Upper lobe of left lung (tissue), 6 donors: ENCODE measurements around the gene GRID1. TPM values are rescaled to one million over a fixed set of nuclear protein-coding genes. Genes with fewer than 3 reads are reported as not detected.

ENCODE experiments used
- ATAC-seq, 2 donors: fragments of 200-7000 bp; cut with Tn5 transposase; one replicate each; pipeline ENCODE4 v1.9.1; 2022; ENCODE audit warnings: mild to moderate bottlenecking in 2 of 2, moderate library complexity in 2 of 2; ENCODE audit not compliant: low FRiP score in 2 of 2
- DNase-seq, 2 donors: peaks; one replicate each; pipeline ENCODE4 v3.0.0-alpha.2; 2019 to 2020
- H3K27ac ChIP-seq, 4 donors: fragments of 200-600 bp; sonication (generic); one replicate each; pipeline ENCODE4 v1.5.1; 2016 to 2019
- H3K27me3 ChIP-seq, 4 donors: fragments of 200-600 bp; sonication (generic); one replicate each; pipeline ENCODE4 v1.5.1; 2017 to 2019
- H3K36me3 ChIP-seq, 4 donors: fragments of 200-600 bp; sonication (generic); one replicate each; pipeline ENCODE4 v1.5.1; 2016 to 2019
- H3K4me1 ChIP-seq, 4 donors: fragments of 200-600 bp; sonication (generic); one replicate each; pipeline ENCODE4 v1.5.1; 2018 to 2019
- H3K4me3 ChIP-seq, 4 donors: fragments of 200-600 bp; sonication (generic); one replicate each; pipeline ENCODE4 v1.5.1; 2017 to 2019; ENCODE audit warnings: mild to moderate bottlenecking in 2 of 4, moderate library complexity in 1 of 4
- H3K9me3 ChIP-seq, 4 donors: fragments of 200-600 bp; sonication (generic); one replicate each; pipeline ENCODE4 v1.5.1; 2018 to 2019
- CTCF ChIP-seq, 6 experiments: fragments of 450-650 bp in 4 of 6; fragments of 200-600 bp in 2 of 6; sonication (generic) in 2 of 6; IDR thresholded peaks; one replicate each; pipeline ENCODE4 v1.5.1; 2016 to 2019; ENCODE audit warnings: antibody characterized with exemption in 6 of 6
- EP300 ChIP-seq, 4 donors: sonication (generic); formaldehyde crosslinking; IDR thresholded peaks; one replicate each; pipeline ENCODE4 v1.5.1; 2017; ENCODE audit warnings: antibody characterized with exemption in 4 of 4, control low read depth in 2 of 4
- POLR2A ChIP-seq, 4 donors: fragments of 450-650 bp; IDR thresholded peaks; one replicate each; pipeline ENCODE4 v1.5.1; 2016 to 2017; ENCODE audit warnings: antibody characterized with exemption in 4 of 4, mild to moderate bottlenecking in 2 of 4
- POLR2AphosphoS5 ChIP-seq, 2 donors: sonication (generic); formaldehyde crosslinking; IDR thresholded peaks; one replicate each; pipeline ENCODE4 v1.5.1; 2017; ENCODE audit warnings: antibody characterized with exemption in 2 of 2
- WGBS, 2 donors: methylation state at CpG; one replicate each; pipeline ENCODE4 v1.1.5; 2017 to 2018; 5-methylcytosine and 5-hydroxymethylcytosine counted together
- total RNA-seq, 6 donors: library from RNA; depleted of rRNA in 4 of 6; stranded (reverse); fragments of >200 nt in 4 of 6; gene quantifications; one replicate each; pipeline versions ENCODE4 v1.1.0 to v1.2.1, GENCODE V29; 2016 to 2021
- donor health status: DM: no; HTN: no; CAD: no; lungs with moderate emphysema.
- donor health status: DM: no; HTN: yes; CAD: no; lungs with severe emphysema.

The GRID1 gene
- total RNA-seq, 6 donors from 2014 or later = 1.5 to 5.2 (median 3.2) TPM

DNA sequence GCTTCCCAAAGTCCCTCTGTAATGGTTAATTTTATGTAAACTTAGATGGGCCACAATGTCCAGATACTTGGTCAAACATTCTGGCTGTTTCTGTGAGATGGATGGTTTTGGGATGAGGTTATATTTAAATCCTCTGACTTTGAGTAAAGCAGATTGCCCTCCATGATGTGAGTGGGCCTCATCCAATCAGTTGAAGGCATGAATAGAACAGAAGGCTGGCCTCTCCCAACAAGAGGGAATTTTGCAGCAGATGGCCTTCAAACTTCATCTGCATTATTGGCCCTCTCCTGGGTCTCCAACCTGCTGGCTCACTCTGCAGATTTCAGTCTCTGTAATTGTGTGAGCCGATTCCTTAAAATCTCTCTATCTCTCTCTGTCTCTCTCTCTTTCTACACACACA lies 362.3 kb downstream of the GRID1 start:
- WGBS, 2 donors = 100% methylated on average over 1 of the region's 1 CpG
- DNase-seq (no peak), ATAC-seq (no peak)
- Histone ChIP-seq H3K9me3 (no peaks in the 10 kb centered on the region), H3K4me1 (no peaks in the 10 kb centered on the region), H3K4me3 (no peak overlapping the region), H3K27ac (no peak overlapping the region), H3K27me3 (no peaks in the 10 kb centered on the region), H3K36me3 (no peaks in the 10 kb centered on the region)
- TF ChIP-seq EP300 (IDR thresholded peaks at IDR 0.05) = no peak
- no peak for TF ChIP-seq POLR2AphosphoS5 (IDR thresholded peaks at IDR 0.05)
- no peak for TF ChIP-seq POLR2A (IDR thresholded peaks at IDR 0.05)
- TF ChIP-seq CTCF (IDR thresholded peaks at IDR 0.05) = no peak

DNA sequence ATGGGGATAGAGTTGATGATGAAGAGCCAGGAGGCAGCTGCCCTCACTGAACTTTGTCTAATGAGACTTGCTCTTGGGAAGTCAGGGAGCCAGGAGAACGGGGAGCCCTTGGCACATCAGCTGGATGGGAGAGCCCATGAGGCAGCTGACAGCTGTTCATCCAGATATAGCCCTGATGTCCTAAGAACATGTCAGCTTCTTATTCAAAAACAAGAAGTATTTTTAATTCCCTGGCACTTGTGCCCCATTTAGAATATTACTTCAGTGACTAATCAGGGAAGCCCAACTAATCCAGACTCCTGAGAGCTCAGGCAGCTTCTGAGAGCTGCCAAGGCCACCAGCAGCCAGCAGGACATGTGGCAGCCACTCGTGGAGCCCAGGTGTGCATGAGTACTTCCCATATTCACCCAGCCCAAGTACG lies 363.4 kb downstream of the GRID1 start:
- Histone ChIP-seq H3K27ac (no peak overlapping the region), H3K36me3 (no peaks in the 10 kb centered on the region), H3K27me3 (no peaks in the 10 kb centered on the region), H3K4me1 (no peaks in the 10 kb centered on the region), H3K4me3 (no peak overlapping the region), H3K9me3 (no peaks in the 10 kb centered on the region)
- WGBS, 2 donors = 78 to 82% methylated on average over 2 to 3 of the region's 3 CpGs
- no peak for ATAC-seq
- no peak for TF ChIP-seq EP300 (IDR thresholded peaks at IDR 0.05)
- no peak for TF ChIP-seq POLR2AphosphoS5 (IDR thresholded peaks at IDR 0.05)
- no peak for TF ChIP-seq POLR2A (IDR thresholded peaks at IDR 0.05)
- TF ChIP-seq CTCF (IDR thresholded peaks at IDR 0.05) = no peak
- no peak for DNase-seq

- no peak for DNase-seq
- no peaks in the 10 kb centered on the region for H3K36me3 ChIP-seq
- no peak for ATAC-seq
- no peaks in the 10 kb centered on the region for H3K27me3 ChIP-seq
- no peaks in the 10 kb centered on the region for H3K9me3 ChIP-seq
- H3K4me1 ChIP-seq = no peaks in the 10 kb centered on the region
- TF ChIP-seq EP300 (IDR thresholded peaks at IDR 0.05) = no peak
- no peak for TF ChIP-seq POLR2A (IDR thresholded peaks at IDR 0.05)
- no peak for TF ChIP-seq POLR2AphosphoS5 (IDR thresholded peaks at IDR 0.05)
- no peak for TF ChIP-seq CTCF (IDR thresholded peaks at IDR 0.05)
- no peak overlapping the region for H3K27ac ChIP-seq
- 77 to 90% methylated on average over 2 of the region's 2 CpGs for WGBS, 2 donors
- no peak overlapping the region for H3K4me3 ChIP-seq
Measured at GRCh38 chr10:86001521-86001920, 365.1 kb downstream of the GRID1 start.

- no peaks in the 10 kb centered on the region for H3K27me3 ChIP-seq
- no peaks in the 10 kb centered on the region for H3K36me3 ChIP-seq
- H3K4me1 ChIP-seq = no peaks in the 10 kb centered on the region
- WGBS, 2 donors = 97% methylated on average over 3 of the region's 3 CpGs
- ATAC-seq = no peak
- H3K27ac ChIP-seq = no peak overlapping the region
- TF ChIP-seq EP300 (IDR thresholded peaks at IDR 0.05) (no peak), POLR2A (IDR thresholded peaks at IDR 0.05) (no peak), CTCF (IDR thresholded peaks at IDR 0.05) (no peak), POLR2AphosphoS5 (IDR thresholded peaks at IDR 0.05) (no peak)
- H3K4me3 ChIP-seq = no peak overlapping the region
- no peaks in the 10 kb centered on the region for H3K9me3 ChIP-seq
- DNase-seq = no peak
Measured at GRCh38 chr10:85997544-85997943, 369.1 kb downstream of the GRID1 start.

DNA sequence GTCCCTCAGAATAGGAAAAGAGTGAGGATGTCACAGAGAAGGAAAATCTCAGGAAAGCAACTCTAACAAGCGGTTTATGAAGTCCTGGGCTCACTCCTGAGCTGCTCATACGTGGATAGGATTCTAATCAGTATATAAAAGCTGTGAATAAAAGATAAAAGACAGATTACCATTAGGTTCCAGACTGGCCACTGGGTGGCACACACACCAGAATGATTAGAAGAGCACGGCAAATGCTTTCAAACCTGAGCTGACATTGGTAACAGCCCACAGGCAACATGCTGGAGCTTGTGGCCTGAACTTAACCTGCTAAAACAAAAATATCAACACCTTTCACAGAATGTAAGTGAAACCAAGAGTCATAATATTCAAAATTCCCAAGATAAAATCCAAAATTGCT lies 370.8 kb downstream of the GRID1 start:
- H3K36me3 ChIP-seq = no peaks in the 10 kb centered on the region
- H3K27me3 ChIP-seq = no peaks in the 10 kb centered on the region
- DNase-seq = no peak
- H3K4me3 ChIP-seq = no peak overlapping the region
- 38 to 47% methylated on average over 3 of the region's 3 CpGs for WGBS, 2 donors
- H3K4me1 ChIP-seq = no peaks in the 10 kb centered on the region
- TF ChIP-seq CTCF (IDR thresholded peaks at IDR 0.05) (peak in 2 of 6 experiments; percentile 14 to 37), POLR2A (IDR thresholded peaks at IDR 0.05) (no peak)
- no peak overlapping the region for H3K27ac ChIP-seq
- peak in 1 of 2 donors; percentile 58 for ATAC-seq
- no peaks in the 10 kb centered on the region for H3K9me3 ChIP-seq
